Hepatocyte (in vitro differentiated cells): ENCODE data around the gene ARHGEF4.

Experiments
- CTCF ChIP-seq: fragments of 200-600 bp; sonication (generic); IDR thresholded peaks from 2 replicates; pipeline ENCODE4 v1.5.1; 2016; ENCODE audit warnings: antibody characterized with exemption, mild to moderate bottlenecking; ENCODE audit not compliant: poor library complexity
- EZH2 ChIP-seq: fragments of 200-600 bp; sonication (generic); IDR thresholded peaks from 2 replicates; pipeline ENCODE4 v1.6.1; 2016; ENCODE audit warnings: antibody characterized with exemption, mild to moderate bottlenecking, borderline replicate concordance

GRCh38 chr2:131067465-131068125 is 230.9 kb downstream of the ARHGEF4 start:
- TF ChIP-seq CTCF, result no peak
- TF ChIP-seq EZH2, result no peak
